Measurements from ENCODE around the gene TMEM81.

GRCh38 chr1:205069371-205070125 lies 14.7 kb downstream of the TMEM81 start:
- TF ChIP-seq SUZ12 (IDR thresholded peaks at IDR 0.05; ENCODE audit: extremely low read depth, insufficient read depth, insufficient read length): no peak
- TF ChIP-seq ZNF274 (IDR thresholded peaks at IDR 0.05; ENCODE audit: low read depth, low read length): no peak
- TF ChIP-seq YY1 (IDR thresholded peaks at IDR 0.05; ENCODE audit: insufficient read depth, insufficient read length): no peak
